GM12873 (cell line): ENCODE results near the gene MYLK.
A peak's percentile ranks its signal among the peaks of the same experiment; 100 is the strongest.

Experiments used
- TF ChIP-seq, protein P1 (sequence below): IDR thresholded peaks from 2 replicates; pipeline ENCODE4 v1.5.1; 2012; ENCODE audit warnings: low read depth, mild to moderate bottlenecking, moderate library complexity, low read length, control low read depth; ENCODE audit not compliant: insufficient read depth; ENCODE audit errors: missing control alignments

MYLK gene

GRCh38 chr3:123723522-123724168 is 160.5 kb downstream of the MYLK start:
- TF ChIP-seq, protein P1, sequence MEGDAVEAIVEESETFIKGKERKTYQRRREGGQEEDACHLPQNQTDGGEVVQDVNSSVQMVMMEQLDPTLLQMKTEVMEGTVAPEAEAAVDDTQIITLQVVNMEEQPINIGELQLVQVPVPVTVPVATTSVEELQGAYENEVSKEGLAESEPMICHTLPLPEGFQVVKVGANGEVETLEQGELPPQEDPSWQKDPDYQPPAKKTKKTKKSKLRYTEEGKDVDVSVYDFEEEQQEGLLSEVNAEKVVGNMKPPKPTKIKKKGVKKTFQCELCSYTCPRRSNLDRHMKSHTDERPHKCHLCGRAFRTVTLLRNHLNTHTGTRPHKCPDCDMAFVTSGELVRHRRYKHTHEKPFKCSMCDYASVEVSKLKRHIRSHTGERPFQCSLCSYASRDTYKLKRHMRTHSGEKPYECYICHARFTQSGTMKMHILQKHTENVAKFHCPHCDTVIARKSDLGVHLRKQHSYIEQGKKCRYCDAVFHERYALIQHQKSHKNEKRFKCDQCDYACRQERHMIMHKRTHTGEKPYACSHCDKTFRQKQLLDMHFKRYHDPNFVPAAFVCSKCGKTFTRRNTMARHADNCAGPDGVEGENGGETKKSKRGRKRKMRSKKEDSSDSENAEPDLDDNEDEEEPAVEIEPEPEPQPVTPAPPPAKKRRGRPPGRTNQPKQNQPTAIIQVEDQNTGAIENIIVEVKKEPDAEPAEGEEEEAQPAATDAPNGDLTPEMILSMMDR: peak; percentile 90

DNA sequence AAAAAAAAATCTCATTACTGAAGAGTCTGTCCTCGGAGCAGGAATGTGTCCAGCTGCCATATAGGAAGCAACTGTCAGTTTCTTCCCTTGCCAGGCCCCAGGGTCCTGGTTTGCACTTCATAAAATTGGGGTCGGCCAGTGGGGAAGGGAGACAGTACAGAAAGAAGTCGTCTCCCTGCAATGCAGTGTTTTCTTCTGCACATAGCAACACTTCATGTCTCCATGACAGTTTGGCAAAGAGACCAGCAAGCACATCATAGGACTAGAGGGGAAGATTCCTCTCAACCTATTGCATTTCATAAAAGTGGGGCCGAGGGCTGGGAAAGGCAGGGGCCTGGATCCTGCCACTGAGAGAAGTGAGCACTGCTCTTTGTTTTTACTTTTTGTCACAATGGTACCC is 161.1 kb downstream of the MYLK start:
- TF ChIP-seq, protein P1: no peak

GRCh38 chr3:123722456-123722855 is 161.7 kb downstream of the MYLK start:
- TF ChIP-seq, protein P1: no peak

DNA sequence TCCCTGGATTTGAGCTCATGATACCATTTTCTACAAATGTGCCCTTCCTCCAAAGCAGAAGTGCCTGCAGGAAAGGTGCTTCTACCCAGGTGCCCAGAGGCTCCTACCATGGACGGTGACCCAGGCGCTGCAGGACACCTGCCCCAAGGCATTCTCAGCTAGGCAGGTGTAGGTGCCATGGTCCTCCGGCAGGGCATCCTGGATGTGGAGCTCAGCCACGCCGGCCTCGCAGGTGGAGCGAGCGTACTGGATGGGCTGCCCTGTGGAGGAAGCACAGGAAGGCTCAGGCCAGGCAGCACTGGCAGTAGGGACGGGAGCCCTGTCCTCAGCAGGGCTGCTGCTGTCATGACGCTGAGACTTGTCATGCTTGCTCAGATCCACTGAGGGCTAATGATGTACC is 162.1 kb downstream of the MYLK start:
- TF ChIP-seq, protein P1: no peak

DNA sequence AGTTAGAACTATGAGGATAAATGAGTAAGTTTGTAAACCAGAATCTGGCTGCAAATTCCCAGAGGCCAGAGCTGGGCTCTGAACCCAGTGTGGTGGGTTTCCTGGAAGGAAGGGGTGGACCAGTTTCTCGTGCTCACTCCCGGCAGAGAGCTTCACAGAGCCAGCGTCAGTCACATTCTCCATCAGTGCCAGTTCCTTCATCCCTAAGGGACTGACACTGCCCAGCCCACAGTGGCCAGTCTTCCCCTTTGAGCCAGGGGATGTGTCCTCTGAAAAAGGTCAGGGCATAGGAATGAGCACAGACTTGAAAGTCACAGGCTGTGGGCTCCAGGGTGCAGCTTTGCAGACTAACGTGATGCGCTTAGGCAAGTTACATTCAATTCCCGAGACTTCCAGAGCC is 163.5 kb downstream of the MYLK start:
- TF ChIP-seq, protein P1: no peak

- TF ChIP-seq, protein P1: no peak
Observed at GRCh38 chr3:123719862-123720453, 164.2 kb downstream of the MYLK start.

DNA sequence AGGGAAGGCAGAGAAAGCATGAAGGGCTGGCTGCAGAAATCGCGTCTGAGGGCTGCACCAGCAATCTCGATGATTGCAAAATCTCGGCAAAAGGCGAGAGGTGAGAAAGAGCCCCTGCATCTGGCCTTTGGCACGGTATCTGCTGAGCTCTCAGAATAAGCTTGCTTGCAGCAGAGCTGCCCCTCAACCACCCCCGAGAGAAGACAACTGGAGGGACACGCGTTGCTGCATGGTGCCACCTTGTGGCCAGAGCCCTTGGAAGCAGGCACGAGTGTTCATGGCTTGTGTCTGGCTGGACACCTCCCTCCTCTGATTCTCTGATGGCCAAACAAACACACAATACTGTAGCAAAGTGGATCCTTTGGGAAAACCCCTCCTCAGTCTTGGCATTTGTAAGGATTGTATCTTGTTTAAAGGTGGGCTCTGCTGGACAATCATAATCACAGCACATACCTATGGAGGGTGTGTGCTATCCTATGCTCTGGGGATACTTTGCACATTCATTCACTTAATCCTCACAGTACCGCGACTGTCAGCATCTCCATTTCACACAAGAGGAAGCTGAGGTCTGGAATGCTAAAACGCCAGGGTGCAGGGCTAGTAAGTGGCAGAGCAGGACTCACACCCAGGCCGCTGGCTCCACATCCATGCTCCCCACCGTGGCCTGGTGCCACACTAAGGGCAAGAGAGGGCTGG is 164.9 kb downstream of the MYLK start:
- TF ChIP-seq, protein P1: peak; percentile 81
